GM15510 (cell line): ENCODE data around the gene SLC35F1.

ENCODE experiments used
- POLR2A ChIP-seq: IDR thresholded peaks from 3 replicates; pipeline ENCODE4 v1.6.1; 2011; ENCODE audit warnings: borderline replicate concordance; ENCODE audit not compliant: insufficient read length; ENCODE audit errors: extremely low read depth

The SLC35F1 gene

GRCh38 chr6:118122801-118123200 is 215.7 kb downstream of the SLC35F1 start:
- no peak for TF ChIP-seq POLR2A

- no peak for TF ChIP-seq POLR2A
These were observed 216.5 kb downstream of the SLC35F1 start for GRCh38 chr6:118123503-118124037.

GRCh38 chr6:118124851-118125250 is 217.8 kb downstream of the SLC35F1 start:
- TF ChIP-seq POLR2A, result no peak

- TF ChIP-seq POLR2A, result no peak
These were observed 221.7 kb downstream of the SLC35F1 start for GRCh38 chr6:118128755-118129154.

- TF ChIP-seq POLR2A, result no peak
These were observed 227.1 kb downstream of the SLC35F1 start for GRCh38 chr6:118134206-118134605.

- TF ChIP-seq POLR2A, result no peak
These were observed 227.7 kb downstream of the SLC35F1 start for GRCh38 chr6:118134736-118135135.

GRCh38 chr6:118135371-118135770 is 228.3 kb downstream of the SLC35F1 start:
- TF ChIP-seq POLR2A, result no peak

- TF ChIP-seq POLR2A, result no peak
These were observed 234.1 kb downstream of the SLC35F1 start for GRCh38 chr6:118141211-118141610.

GRCh38 chr6:118146584-118146983 is 239.5 kb downstream of the SLC35F1 start:
- TF ChIP-seq POLR2A, result no peak

- no peak for TF ChIP-seq POLR2A
These were observed 240.4 kb downstream of the SLC35F1 start for GRCh38 chr6:118147511-118147910.

- no peak for TF ChIP-seq POLR2A
These were observed 241.5 kb downstream of the SLC35F1 start for GRCh38 chr6:118148561-118148960.

- TF ChIP-seq POLR2A, result no peak
These were observed 245.5 kb downstream of the SLC35F1 start for GRCh38 chr6:118152524-118152923.

GRCh38 chr6:118161343-118161742 is 254.3 kb downstream of the SLC35F1 start:
- TF ChIP-seq POLR2A, result no peak

GRCh38 chr6:118163542-118163941 is 256.5 kb downstream of the SLC35F1 start:
- TF ChIP-seq POLR2A, result no peak

- no peak for TF ChIP-seq POLR2A
These were observed 258.4 kb downstream of the SLC35F1 start for GRCh38 chr6:118165500-118165899.

GRCh38 chr6:118168421-118168820 is 261.4 kb downstream of the SLC35F1 start:
- no peak for TF ChIP-seq POLR2A

GRCh38 chr6:118171852-118172251 is 264.8 kb downstream of the SLC35F1 start:
- no peak for TF ChIP-seq POLR2A

- no peak for TF ChIP-seq POLR2A
These were observed 267.0 kb downstream of the SLC35F1 start for GRCh38 chr6:118174071-118174470.

- TF ChIP-seq POLR2A, result no peak
These were observed 270.7 kb downstream of the SLC35F1 start for GRCh38 chr6:118177720-118178119.
